PC-3 (cell line): ENCODE data around the gene TTLL10.

Experiments
- EZH2phosphoT487 ChIP-seq: fragments of 300-600 bp; sonication (generic); IDR thresholded peaks from 2 replicates; pipeline ENCODE4 v1.6.1; 2018; ENCODE audit warnings: mild to moderate bottlenecking, antibody characterized with exemption, low read length, borderline replicate concordance
- TF ChIP-seq, protein P1 (sequence below): fragments of 300-600 bp; sonication (generic); conservative IDR thresholded peaks from 2 replicates; pipeline ENCODE4 v1.5.1; 2017; ENCODE audit warnings: antibody characterized with exemption, low read depth, mild to moderate bottlenecking, low read length

DNA sequence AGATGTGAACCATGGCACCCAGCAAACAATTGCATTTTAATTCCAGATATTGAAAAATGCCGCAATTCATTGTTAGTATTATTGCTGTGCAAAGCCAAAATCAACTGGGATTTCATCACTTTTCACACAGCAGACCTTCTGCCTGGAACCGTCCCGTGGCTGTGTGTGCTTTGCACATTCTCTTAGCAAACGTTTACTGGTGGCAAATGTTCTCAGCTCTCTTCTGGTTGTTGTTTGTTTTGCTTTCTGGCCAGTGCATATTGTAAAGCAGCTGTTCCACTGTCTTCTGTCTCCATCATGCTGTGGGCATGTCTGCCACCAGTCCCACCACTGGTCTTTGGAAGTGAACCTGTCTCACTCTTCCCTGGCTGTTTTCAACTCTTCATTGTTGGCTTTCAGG, 19.8 kb upstream of the TTLL10 start:
- TF ChIP-seq, protein P1, sequence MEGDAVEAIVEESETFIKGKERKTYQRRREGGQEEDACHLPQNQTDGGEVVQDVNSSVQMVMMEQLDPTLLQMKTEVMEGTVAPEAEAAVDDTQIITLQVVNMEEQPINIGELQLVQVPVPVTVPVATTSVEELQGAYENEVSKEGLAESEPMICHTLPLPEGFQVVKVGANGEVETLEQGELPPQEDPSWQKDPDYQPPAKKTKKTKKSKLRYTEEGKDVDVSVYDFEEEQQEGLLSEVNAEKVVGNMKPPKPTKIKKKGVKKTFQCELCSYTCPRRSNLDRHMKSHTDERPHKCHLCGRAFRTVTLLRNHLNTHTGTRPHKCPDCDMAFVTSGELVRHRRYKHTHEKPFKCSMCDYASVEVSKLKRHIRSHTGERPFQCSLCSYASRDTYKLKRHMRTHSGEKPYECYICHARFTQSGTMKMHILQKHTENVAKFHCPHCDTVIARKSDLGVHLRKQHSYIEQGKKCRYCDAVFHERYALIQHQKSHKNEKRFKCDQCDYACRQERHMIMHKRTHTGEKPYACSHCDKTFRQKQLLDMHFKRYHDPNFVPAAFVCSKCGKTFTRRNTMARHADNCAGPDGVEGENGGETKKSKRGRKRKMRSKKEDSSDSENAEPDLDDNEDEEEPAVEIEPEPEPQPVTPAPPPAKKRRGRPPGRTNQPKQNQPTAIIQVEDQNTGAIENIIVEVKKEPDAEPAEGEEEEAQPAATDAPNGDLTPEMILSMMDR, result no peak
- no peak for TF ChIP-seq EZH2phosphoT487
